H1 (cell line): Measurements from ENCODE around the gene RAB3GAP2.

Experiments
- CTCF ChIP-seq, 3 experiments: IDR thresholded peaks; 1 replicate in 2 of 3; 2 replicates in 1 of 3; pipeline versions ENCODE4 v1.5.1 to v1.6.1; 2011; ENCODE audit warnings: low read length in 3 of 3, mild to moderate bottlenecking in 3 of 3, inconsistent platforms in 2 of 3, low read depth in 1 of 3, moderate library complexity in 1 of 3; ENCODE audit not compliant: insufficient read depth in 1 of 3; ENCODE audit errors: control extremely low read depth in 1 of 3
- EP300 ChIP-seq, 2 experiments: IDR thresholded peaks; 1 replicate in 1 of 2; 2 replicates in 1 of 2; pipeline ENCODE4 v1.6.1; 2011 to 2012; ENCODE audit warnings: low read depth in 2 of 2, low read length in 2 of 2, mild to moderate bottlenecking in 2 of 2, borderline replicate concordance in 1 of 2, inconsistent platforms in 1 of 2, moderate library complexity in 1 of 2
- EZH2 ChIP-seq: fragments of 200-600 bp; sonication (generic); IDR thresholded peaks from 2 replicates; pipeline ENCODE4 v1.7.1; 2012; ENCODE audit warnings: low read depth, mild to moderate bottlenecking, moderate library complexity, low read length, inconsistent platforms; ENCODE audit not compliant: severe bottlenecking
- MAX ChIP-seq: IDR thresholded peaks from 2 replicates; pipeline ENCODE4 v1.6.1; 2012; ENCODE audit warnings: inconsistent platforms
- POLR2A ChIP-seq, 2 experiments: IDR thresholded peaks; 1 replicate in 1 of 2; 2 replicates in 1 of 2; pipeline ENCODE4 v1.6.1; 2011; ENCODE audit warnings: low read depth in 2 of 2, low read length in 2 of 2, mild to moderate bottlenecking in 2 of 2; ENCODE audit errors: control extremely low read depth in 1 of 2
- RFX5 ChIP-seq: IDR thresholded peaks from 2 replicates; pipeline ENCODE4 v1.6.1; 2011; ENCODE audit warnings: low read depth, low read length, improper control_type of control experiment, borderline replicate concordance
- SIN3A ChIP-seq, 2 experiments: IDR thresholded peaks in 1 of 2; conservative IDR thresholded peaks in 1 of 2; 2 replicates each; pipeline ENCODE4 v1.6.1; 2011 to 2012; ENCODE audit warnings: low read length in 2 of 2, improper control_type of control experiment in 1 of 2, low read depth in 1 of 2, mild to moderate bottlenecking in 1 of 2
- SP2 ChIP-seq: IDR thresholded peaks from 2 replicates; pipeline ENCODE4 v1.6.1; 2012; ENCODE audit warnings: mild to moderate bottlenecking, low read length, inconsistent platforms
- TAF1 ChIP-seq: IDR thresholded peaks from 2 replicates; pipeline ENCODE4 v1.6.1; 2011; ENCODE audit warnings: mild to moderate bottlenecking, low read depth, low read length
- USF2 ChIP-seq: IDR thresholded peaks from 2 replicates; pipeline ENCODE4 v1.6.1; 2011; ENCODE audit warnings: low read length, improper control_type of control experiment
- ZNF274 ChIP-seq: IDR thresholded peaks from 2 replicates; pipeline ENCODE4 v1.7.0; 2012; ENCODE audit warnings: low read length, borderline replicate concordance; ENCODE audit errors: extremely low read depth

- TF ChIP-seq CTCF (IDR thresholded peaks at IDR 0.05; ENCODE audit: control extremely low read depth in 1 of 3, insufficient read depth in 1 of 3, low read depth in 1 of 3, low read length in 3 of 3), result no peak
- no peak for TF ChIP-seq MAX
- TF ChIP-seq POLR2A (IDR thresholded peaks at IDR 0.05; ENCODE audit: control extremely low read depth in 1 of 2, low read depth in 2 of 2, low read length in 2 of 2), result no peak
- TF ChIP-seq USF2, result no peak
- no peak for TF ChIP-seq EZH2
- TF ChIP-seq ZNF274, result no peak
- no peak for TF ChIP-seq EP300 (IDR thresholded peaks at IDR 0.05; ENCODE audit: borderline replicate concordance in 1 of 2, low read depth in 2 of 2, low read length in 2 of 2)
- no peak for TF ChIP-seq SP2
- no peak for TF ChIP-seq RFX5
- no peak for TF ChIP-seq TAF1
- no peak for TF ChIP-seq SIN3A (conservative IDR thresholded peaks at IDR 0.05 in 1 of 2, IDR thresholded peaks at IDR 0.05 in 1 of 2; ENCODE audit: low read depth in 1 of 2, low read length in 2 of 2)
Measured at GRCh38 chr1:220151454-220151853, 120.8 kb downstream of the RAB3GAP2 start.
